Prostate gland (tissue), 2 donors: ENCODE results near the gene CES4A.

Source experiments
- CTCF ChIP-seq, 4 experiments: fragments of 200-600 bp in 2 of 4; fragments of 450-650 bp in 2 of 4; sonication (generic) in 2 of 4; IDR thresholded peaks; 1 replicate in 3 of 4; 2 replicates in 1 of 4; pipeline ENCODE4 v1.5.1; 2016 to 2019; ENCODE audit warnings: antibody characterized with exemption in 4 of 4, mild to moderate bottlenecking in 2 of 4, moderate library complexity in 2 of 4
- POLR2A ChIP-seq: fragments of 450-650 bp; IDR thresholded peaks from one replicate; pipeline ENCODE4 v1.6.1; 2016; ENCODE audit warnings: antibody characterized with exemption, mild to moderate bottlenecking
- POLR2AphosphoS5 ChIP-seq: sonication (generic); formaldehyde crosslinking; IDR thresholded peaks from one replicate; pipeline ENCODE4 v1.6.1; 2017; ENCODE audit warnings: antibody characterized with exemption

DNA sequence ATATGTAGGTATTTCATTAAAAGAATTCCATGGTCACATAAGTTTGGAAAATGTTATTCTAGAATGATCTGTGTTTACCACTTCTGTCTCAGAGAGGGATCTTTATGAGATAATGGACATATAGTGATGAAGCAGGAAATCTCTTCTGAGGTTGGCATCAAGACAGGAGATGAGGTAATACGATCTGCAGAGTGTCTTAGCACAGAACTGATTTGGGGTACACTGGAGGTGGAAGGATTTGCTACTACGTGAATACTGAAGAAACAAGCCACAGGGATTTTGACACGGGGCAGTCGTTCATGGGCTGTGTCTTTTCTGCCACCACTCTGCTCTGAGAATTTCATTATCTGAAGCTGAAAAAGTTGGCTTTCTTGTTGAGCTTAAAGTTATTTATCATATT lies 46.1 kb downstream of the CES4A start:
- TF ChIP-seq CTCF (IDR thresholded peaks at IDR 0.05), result no peak
- TF ChIP-seq POLR2A, result no peak
- TF ChIP-seq POLR2AphosphoS5, result no peak
